Fibroblast of skin of left quadriceps (primary cell): ENCODE data around the gene NAMPT.
A peak's percentile ranks its signal among the peaks of the same experiment; 100 is the strongest.
"Not testable (repeated sequence)": the region's sequence is repeated elsewhere in the genome, so short reads cannot be mapped to it uniquely, and the experiment has no call there.

ENCODE experiments used
- DNase-seq, 2 experiments: peaks; one replicate each; pipeline ENCODE4 v3.0.0-alpha.2; 2013; ENCODE audit warnings: low read depth in 2 of 2

NAMPT gene

GRCh38 chr7:106231856-106232490, 52.8 kb downstream of the NAMPT start:
- DNase-seq, result no peak

- DNase-seq, result no peak
These were observed 58.9 kb downstream of the NAMPT start for GRCh38 chr7:106225856-106226255.

- DNase-seq, result no peak
These were observed 60.0 kb downstream of the NAMPT start for GRCh38 chr7:106224797-106225196.

GRCh38 chr7:106223156-106223555, 61.6 kb downstream of the NAMPT start:
- no peak for DNase-seq

GRCh38 chr7:106222545-106222944, 62.2 kb downstream of the NAMPT start:
- DNase-seq, result no peak

- DNase-seq, result no peak
These were observed 64.5 kb downstream of the NAMPT start for GRCh38 chr7:106220307-106220706.

- no peak for DNase-seq
These were observed 65.6 kb downstream of the NAMPT start for GRCh38 chr7:106219170-106219569.

GRCh38 chr7:106218546-106218945, 66.2 kb downstream of the NAMPT start:
- DNase-seq, result no peak

GRCh38 chr7:106216923-106217542, 67.8 kb downstream of the NAMPT start:
- DNase-seq, result no peak

- DNase-seq, result peak; percentile 82 to 87
These were observed 68.3 kb downstream of the NAMPT start for GRCh38 chr7:106216517-106216922.

- no peak for DNase-seq
These were observed 68.8 kb downstream of the NAMPT start for GRCh38 chr7:106215868-106216516.

GRCh38 chr7:106208944-106209343, 75.8 kb downstream of the NAMPT start:
- DNase-seq, result not testable (repeated sequence)

GRCh38 chr7:106206826-106207541, 77.8 kb downstream of the NAMPT start:
- no peak for DNase-seq

- DNase-seq, result no peak
These were observed 79.1 kb downstream of the NAMPT start for GRCh38 chr7:106205621-106206222.

GRCh38 chr7:106203473-106203872, 81.3 kb downstream of the NAMPT start:
- DNase-seq, result no peak

- no peak for DNase-seq
These were observed 83.6 kb downstream of the NAMPT start for GRCh38 chr7:106201164-106201563.

GRCh38 chr7:106199813-106200364, 84.9 kb downstream of the NAMPT start:
- no peak for DNase-seq

GRCh38 chr7:106199024-106199423, 85.8 kb downstream of the NAMPT start:
- DNase-seq, result no peak
